A204.1 (cell line): ENCODE measurements around the gene RXYLT1.

ENCODE experiments used
- FAIRE-seq: peaks from 2 replicates; lab custom pipeline; 2012; peaks lifted over from hg19 to GRCh38; lab: Jason Lieb, UNC

Gene RXYLT1

DNA sequence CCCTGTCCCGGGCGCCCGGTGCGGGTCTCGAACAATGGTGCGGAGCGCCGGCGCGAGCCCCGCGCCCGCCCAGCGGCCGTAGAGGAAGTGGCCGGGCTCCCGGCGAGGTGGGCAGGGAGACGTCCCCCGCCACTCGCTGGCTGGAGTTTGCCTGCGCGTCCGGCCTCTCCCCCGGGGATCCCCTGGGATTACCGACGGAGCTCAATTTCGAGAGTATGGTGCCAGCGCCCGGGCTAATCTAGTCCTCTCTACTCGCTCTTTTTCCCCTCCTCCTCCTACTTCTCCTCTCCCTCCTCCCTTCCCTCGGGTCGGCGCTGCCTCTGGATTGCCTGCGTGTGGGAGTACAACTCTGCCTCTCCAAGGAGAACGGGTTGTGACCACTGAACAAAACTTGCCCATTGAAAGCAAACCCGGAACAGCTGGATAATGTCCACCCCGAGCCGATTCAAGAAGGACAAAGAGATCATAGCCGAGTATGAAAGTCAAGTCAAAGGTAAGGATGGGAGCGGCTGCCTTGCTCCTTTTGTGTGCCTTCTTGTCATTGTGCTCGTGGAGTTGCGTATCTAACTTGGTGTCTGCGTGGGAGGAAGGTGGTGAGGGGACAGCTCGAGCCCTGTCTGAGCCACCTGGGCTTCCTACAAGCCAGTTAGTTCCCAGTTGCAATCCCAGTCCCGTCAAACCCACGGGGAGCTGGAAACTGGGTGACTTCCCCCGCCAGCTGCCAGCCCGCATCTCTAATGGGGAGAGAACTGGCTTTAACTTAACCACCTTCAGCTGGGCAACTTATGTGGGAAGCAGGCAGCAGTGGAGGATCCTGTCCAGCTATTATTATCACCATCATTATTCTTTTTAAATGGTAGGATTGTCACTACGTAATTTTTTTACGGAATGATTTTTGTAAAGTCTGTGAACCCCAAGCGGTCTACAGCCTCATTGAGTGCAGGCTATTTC is 65.0 kb downstream of the RXYLT1 start, which contains the start of gene SRGAP1:
SRGAP1 (plus strand) TSS at position 310 of the 951 bp plus-strand sequence; CDS start at position 427, 117 bp downstream.
- no peak for FAIRE-seq

- FAIRE-seq, result no peak
Measured at GRCh38 chr12:63845726-63846125, 66.0 kb downstream of the RXYLT1 start.

GRCh38 chr12:63846238-63846967 is 66.7 kb downstream of the RXYLT1 start:
- FAIRE-seq, result no peak

DNA sequence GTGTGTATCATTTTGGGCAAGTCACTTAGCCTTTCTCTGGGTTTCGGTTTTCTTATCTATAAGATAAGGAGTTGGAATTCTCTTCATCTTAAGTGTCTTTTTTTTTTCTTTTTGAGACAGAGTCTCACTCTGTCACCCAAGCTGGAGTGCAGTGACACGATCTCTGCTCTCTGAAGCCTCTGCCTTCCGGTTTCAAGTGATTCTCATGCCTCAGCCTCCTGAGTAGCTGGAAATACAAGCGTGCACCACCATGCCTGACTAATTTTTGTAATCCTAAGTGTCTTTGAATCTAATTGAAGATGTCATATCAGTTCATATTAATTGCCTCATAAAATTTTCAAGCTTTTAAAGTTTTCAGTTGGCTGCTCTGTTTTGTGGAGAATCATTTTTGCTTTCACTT is 68.7 kb downstream of the RXYLT1 start:
- FAIRE-seq, result no peak

DNA sequence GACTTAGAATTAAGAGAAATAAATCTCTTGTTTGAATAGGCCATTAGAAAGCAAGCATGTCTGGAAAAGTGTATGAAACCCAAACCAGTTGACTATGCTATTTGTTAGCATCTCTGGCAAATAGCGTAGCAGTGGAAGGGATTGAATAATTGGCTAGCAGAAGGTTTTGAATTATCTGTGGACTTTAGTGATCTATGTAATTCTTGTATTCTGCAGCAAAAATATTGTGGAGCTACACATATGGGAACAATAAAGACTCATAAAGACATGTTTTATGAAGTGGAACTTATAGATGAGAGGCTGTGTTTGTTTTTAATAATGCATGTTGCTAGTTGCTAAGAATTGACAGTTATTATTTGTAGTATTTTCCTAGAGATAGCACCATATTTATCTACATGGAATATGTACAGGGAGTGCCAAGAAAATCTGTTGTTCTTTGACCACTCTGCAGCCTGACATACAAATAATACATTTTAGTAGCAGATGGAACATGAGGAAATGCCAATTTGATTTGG is 69.5 kb downstream of the RXYLT1 start:
- FAIRE-seq, result no peak

GRCh38 chr12:63849641-63850040 is 69.9 kb downstream of the RXYLT1 start:
- no peak for FAIRE-seq

DNA sequence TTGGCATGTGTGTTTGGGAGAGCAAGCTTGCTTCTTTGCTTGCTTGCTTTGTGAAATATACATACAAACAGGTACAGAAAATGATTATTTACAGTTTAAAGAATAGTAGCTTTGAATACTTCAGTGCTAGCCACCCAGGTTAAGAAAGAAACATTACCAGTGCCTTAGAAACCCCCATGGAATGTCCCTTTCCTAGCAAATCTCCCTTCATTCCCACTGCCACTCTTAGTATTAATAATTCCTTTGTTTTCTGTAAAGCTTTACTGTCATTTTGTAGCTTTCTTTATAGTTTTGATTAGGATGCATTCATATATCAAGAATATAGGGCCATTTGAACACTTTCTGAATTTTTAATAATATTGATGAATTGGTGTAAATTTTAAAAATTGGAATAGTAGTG is 74.3 kb downstream of the RXYLT1 start:
- FAIRE-seq, result no peak

DNA sequence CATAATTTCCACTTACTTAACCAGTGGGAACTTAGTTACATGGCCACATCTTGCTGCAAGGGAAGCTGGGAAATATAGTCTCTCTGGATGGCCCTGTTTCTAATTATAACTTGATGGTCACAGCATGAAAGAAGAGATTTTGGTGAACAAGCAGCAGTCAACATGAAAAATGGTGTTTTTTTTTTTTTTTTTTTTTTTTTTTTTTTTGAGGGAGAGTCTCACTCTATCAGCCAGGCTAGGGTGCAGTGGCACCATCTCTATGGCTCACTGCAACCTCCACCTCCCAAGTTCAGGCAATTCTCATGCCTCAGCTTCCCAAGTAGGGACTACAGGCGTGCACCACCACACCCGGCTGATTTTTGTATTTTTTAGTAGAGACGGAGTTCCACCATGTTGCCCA is 75.6 kb downstream of the RXYLT1 start:
- no peak for FAIRE-seq

- no peak for FAIRE-seq
Measured at GRCh38 chr12:63857771-63858670, 78.3 kb downstream of the RXYLT1 start.
